K562 (cell line): ENCODE data around the gene CRABP1. TPM values are rescaled to one million over a fixed set of nuclear protein-coding genes. Genes with fewer than 3 reads are reported as not detected.

ENCODE experiments used
- CCNT2 ChIP-seq: IDR thresholded peaks from 2 replicates; pipeline ENCODE4 v1.6.1; 2011; ENCODE audit warnings: borderline replicate concordance, low read depth, mild to moderate bottlenecking, moderate library complexity, mixed read lengths, low read length; ENCODE audit not compliant: insufficient read length; ENCODE audit errors: extremely low read depth
- CREB5 ChIP-seq: fragments of 250-450 bp; sonication (Bioruptor Pico); IDR thresholded peaks from 2 replicates; pipeline ENCODE4 v1.5.0; 2020; ENCODE audit warnings: mild to moderate bottlenecking
- DEAF1 ChIP-seq: fragments of 450-650 bp; formaldehyde crosslinking; IDR thresholded peaks from 2 replicates; pipeline ENCODE4 v1.4.0; 2020; ENCODE audit warnings: mild to moderate bottlenecking, moderate library complexity
- E2F3 ChIP-seq: fragments of 250-450 bp; sonication (Bioruptor Pico); IDR thresholded peaks from 2 replicates; pipeline ENCODE4 v1.4.0; 2020; ENCODE audit warnings: mild to moderate bottlenecking
- ETS1 ChIP-seq: conservative IDR thresholded peaks from 2 replicates; pipeline ENCODE4 v1.6.1; 2011; ENCODE audit warnings: low read depth, mild to moderate bottlenecking, low read length; ENCODE audit not compliant: control insufficient read depth
- FOXK2 ChIP-seq, 2 experiments: fragments of 450-650 bp; IDR thresholded peaks in 1 of 2; conservative IDR thresholded peaks in 1 of 2; 2 replicates each; pipeline ENCODE4 v1.6.1; 2016; ENCODE audit warnings: low read depth in 2 of 2, mild to moderate bottlenecking in 1 of 2
- FOXM1 ChIP-seq, 2 experiments: fragments of 450-650 bp in 1 of 2; sonication (generic) in 1 of 2; formaldehyde crosslinking in 1 of 2; IDR thresholded peaks; 2 replicates each; pipeline versions ENCODE4 v1.6.1 to v1.9.0; 2017 to 2022; ENCODE audit warnings: low read depth in 2 of 2, mild to moderate bottlenecking in 2 of 2, missing genetic modification reagents in 1 of 2, moderate library complexity in 1 of 2
- MEF2A ChIP-seq: IDR thresholded peaks from 2 replicates; pipeline ENCODE4 v1.6.1; 2011; ENCODE audit warnings: low read depth, mild to moderate bottlenecking, low read length, moderate library complexity; ENCODE audit not compliant: control insufficient read depth
- MTF1 ChIP-seq: fragments of 250-450 bp; sonication (Bioruptor Pico); IDR thresholded peaks from 2 replicates; pipeline ENCODE4 v1.9.0; 2021; ENCODE audit warnings: moderate library complexity, mild to moderate bottlenecking, inconsistent platforms, borderline replicate concordance
- NBN ChIP-seq: fragments of 450-650 bp; IDR thresholded peaks from 2 replicates; pipeline ENCODE4 v1.6.1; 2016; ENCODE audit warnings: low read depth, mild to moderate bottlenecking
- NFATC3 ChIP-seq: fragments of 450-650 bp; IDR thresholded peaks from 2 replicates; pipeline ENCODE4 v1.6.1; 2017; ENCODE audit warnings: mild to moderate bottlenecking
- NUFIP1 ChIP-seq: fragments of 450-650 bp; IDR thresholded peaks from 2 replicates; pipeline ENCODE4 v1.6.1; 2018; ENCODE audit not compliant: partially characterized antibody
- RBFOX2 ChIP-seq: fragments of 200-400 bp; formaldehyde crosslinking; IDR thresholded peaks from 2 replicates; pipeline ENCODE4 v1.6.1; 2017; ENCODE audit warnings: low read depth, mild to moderate bottlenecking, low read length, moderate library complexity
- SP1 ChIP-seq: sonication (generic); formaldehyde crosslinking; IDR thresholded peaks from 2 replicates; pipeline ENCODE4 v1.8.1; 2022; ENCODE audit warnings: mild to moderate bottlenecking, missing genetic modification reagents
- STAG1 ChIP-seq: sonication (generic); formaldehyde crosslinking; IDR thresholded peaks from 2 replicates; pipeline ENCODE4 v1.5.0; 2020; ENCODE audit warnings: missing genetic modification reagents, borderline replicate concordance
- XRCC3 ChIP-seq: fragments of 450-650 bp; IDR thresholded peaks from 2 replicates; pipeline ENCODE4 v1.6.1; 2017; ENCODE audit warnings: mild to moderate bottlenecking, moderate library complexity
- XRCC4 ChIP-seq: IDR thresholded peaks from one replicate; pipeline ENCODE4 v1.6.1; 2011; ENCODE audit not compliant: insufficient read depth, insufficient read length; ENCODE audit errors: extremely low read depth
- ZBTB34 ChIP-seq: fragments of 250-450 bp; sonication (Bioruptor Pico); IDR thresholded peaks from 2 replicates; pipeline ENCODE4 v1.8.0; 2021; ENCODE audit warnings: mild to moderate bottlenecking, moderate library complexity
- ZFPM2 ChIP-seq: fragments of 250-450 bp; sonication (Bioruptor Pico); IDR thresholded peaks from 2 replicates; pipeline ENCODE4 v1.5.1; 2022; ENCODE audit warnings: mild to moderate bottlenecking
- ZNF165 ChIP-seq: fragments of 250-450 bp; sonication (Bioruptor Pico); IDR thresholded peaks from 2 replicates; pipeline ENCODE4 v1.4.0; 2020; ENCODE audit warnings: borderline replicate concordance
- ZNF75A ChIP-seq: fragments of 450-650 bp; formaldehyde crosslinking; IDR thresholded peaks from 2 replicates; pipeline ENCODE4 v1.4.0; 2020; ENCODE audit warnings: mild to moderate bottlenecking
- ZSCAN32 ChIP-seq: fragments of 450-650 bp; formaldehyde crosslinking; IDR thresholded peaks from 2 replicates; pipeline ENCODE4 v1.4.0; 2020; ENCODE audit warnings: mild to moderate bottlenecking, moderate library complexity
- polyA plus RNA-seq, 8 experiments: library from polyadenylated mRNA; depleted of rRNA in 4 of 8; stranded (reverse) in 5 of 8; unstranded in 3 of 8; fragments of >200 nt; fragmentation: Nextera tagmentation in 2 of 8; fragmentation: Illumina TruSeq in 1 of 8; extraction: Ambion mirVana in 2 of 8; extraction: Trizol in 1 of 8; gene quantifications; 2 replicates each; pipeline versions ENCODE4 v1.2.1 to v1.2.3, GENCODE V29; 2011 to 2014; ENCODE audit warnings: inconsistent platforms in 1 of 8, missing spikeins in 1 of 8
- total RNA-seq, 7 experiments: library from RNA; depleted of rRNA in 6 of 7; stranded (reverse); fragments of >200 nt in 6 of 7; fragmentation: Illumina TruSeq in 2 of 7; extraction: Trizol in 2 of 7; gene quantifications; 2 replicates each; pipeline versions ENCODE4 v1.2.1 to v1.2.3, GENCODE V29; 2011 to 2021; ENCODE audit warnings: low replicate concordance in 1 of 7

Gene CRABP1
- total and polyA plus RNA-seq, 9 of the 15 experiments (the other 6 are each of a cell fraction or from before 2014, with no cell fraction given) = 0.60 TPM; not detected in 8

- TF ChIP-seq DEAF1 (CRISPR knock-in tag) = no peak
- no peak for TF ChIP-seq NFATC3
- no peak for TF ChIP-seq FOXK2 (conservative IDR thresholded peaks at IDR 0.05 in 1 of 2, IDR thresholded peaks at IDR 0.05 in 1 of 2; ENCODE audit: low read depth in 2 of 2)
- no peak for TF ChIP-seq XRCC3
- no peak for TF ChIP-seq CREB5 (CRISPR knock-in tag)
- no peak for TF ChIP-seq NBN
- TF ChIP-seq ZNF75A = no peak
- no peak for TF ChIP-seq ETS1
- TF ChIP-seq ZSCAN32 (CRISPR knock-in tag) = no peak
- no peak for TF ChIP-seq E2F3 (CRISPR knock-in tag)
- TF ChIP-seq RBFOX2 = no peak
- no peak for TF ChIP-seq XRCC4
- TF ChIP-seq ZFPM2 (CRISPR knock-in tag) = no peak
- no peak for TF ChIP-seq STAG1 (CRISPR knock-in tag)
- TF ChIP-seq MEF2A = no peak
- TF ChIP-seq CCNT2 = no peak
- TF ChIP-seq ZBTB34 (CRISPR knock-in tag) = no peak
- no peak for TF ChIP-seq FOXM1 (IDR thresholded peaks at IDR 0.05; ENCODE audit: low read depth)
- TF ChIP-seq FOXM1 (CRISPR knock-in tag; IDR thresholded peaks at IDR 0.05; ENCODE audit: low read depth) = no peak
- no peak for TF ChIP-seq SP1 (CRISPR knock-in tag)
- TF ChIP-seq MTF1 (CRISPR knock-in tag) = no peak
- TF ChIP-seq NUFIP1 = no peak
- no peak for TF ChIP-seq ZNF165
These were observed 34.6 kb downstream of the CRABP1 start (continued) for GRCh38 chr15:78374436-78375393.
